HepG2 (cell line): ENCODE data around the gene RPL22L1. TPM values are rescaled to one million over a fixed set of nuclear protein-coding genes. Genes with fewer than 3 reads are reported as not detected.

Experiments used
- CREB1 ChIP-seq, 2 experiments: fragments of 450-650 bp in 1 of 2; IDR thresholded peaks; 2 replicates each; pipeline ENCODE4 v1.6.1; 2016 to 2017; ENCODE audit warnings: control low read depth in 1 of 2, mild to moderate bottlenecking in 1 of 2, missing compliant biosample characterization in 1 of 2, missing genetic modification characterization in 1 of 2
- DNMT1 ChIP-seq: sonication (generic); formaldehyde crosslinking; IDR thresholded peaks from 2 replicates; pipeline ENCODE4 v1.5.1; 2020; ENCODE audit warnings: mild to moderate bottlenecking, missing genetic modification reagents
- HNF4G ChIP-seq, 2 experiments: sonication (generic) in 1 of 2; formaldehyde crosslinking in 1 of 2; IDR thresholded peaks; 2 replicates each; pipeline versions ENCODE4 v1.4.0 to v1.6.1; 2011 to 2020; ENCODE audit warnings: borderline replicate concordance in 2 of 2, low read depth in 2 of 2, mild to moderate bottlenecking in 2 of 2, low read length in 1 of 2, missing genetic modification reagents in 1 of 2, moderate library complexity in 1 of 2
- IKZF5 ChIP-seq: IDR thresholded peaks from 2 replicates; pipeline ENCODE4 v1.6.1; 2018; ENCODE audit warnings: missing genetic modification reagents, mild to moderate bottlenecking, missing compliant biosample characterization
- KIAA2018 ChIP-seq: sonication (generic); formaldehyde crosslinking; IDR thresholded peaks from 2 replicates; pipeline ENCODE4 v1.5.0; 2020; ENCODE audit warnings: mild to moderate bottlenecking, missing genetic modification reagents, borderline replicate concordance
- MLX ChIP-seq: IDR thresholded peaks from 2 replicates; pipeline ENCODE4 v1.6.1; 2016
- MXI1 ChIP-seq: IDR thresholded peaks from 3 replicates; pipeline ENCODE4 v1.6.1; 2012; ENCODE audit warnings: low read depth, low read length, inconsistent platforms, borderline replicate concordance
- RNF2 ChIP-seq: fragments of 450-650 bp; conservative IDR thresholded peaks from 2 replicates; pipeline ENCODE4 v1.6.1; 2016; ENCODE audit warnings: low read depth
- SIN3A ChIP-seq: IDR thresholded peaks from 2 replicates; pipeline ENCODE4 v1.6.1; 2011; ENCODE audit warnings: low read depth, mild to moderate bottlenecking, control low read depth, low read length, borderline replicate concordance
- THAP7 ChIP-seq: sonication (generic); formaldehyde crosslinking; IDR thresholded peaks from 2 replicates; pipeline ENCODE4 v1.8.1; 2023; ENCODE audit warnings: mild to moderate bottlenecking, missing genetic modification reagents
- ZKSCAN8 ChIP-seq: IDR thresholded peaks from 2 replicates; pipeline ENCODE4 v1.6.1; 2016; ENCODE audit warnings: borderline replicate concordance, missing genetic modification reagents, missing compliant biosample characterization
- ZNF230 ChIP-seq: sonication (generic); formaldehyde crosslinking; IDR thresholded peaks from 2 replicates; pipeline ENCODE4 v1.4.0; 2020; ENCODE audit warnings: mild to moderate bottlenecking, missing genetic modification reagents
- ZNF3 ChIP-seq: IDR thresholded peaks from 2 replicates; pipeline ENCODE4 v1.7.0; 2017; ENCODE audit warnings: inconsistent platforms
- ZNF547 ChIP-seq: sonication (generic); formaldehyde crosslinking; IDR thresholded peaks from 2 replicates; pipeline ENCODE4 v1.5.1; 2020; ENCODE audit warnings: mild to moderate bottlenecking, missing genetic modification reagents
- ZSCAN20 ChIP-seq: sonication (generic); formaldehyde crosslinking; IDR thresholded peaks from 2 replicates; pipeline ENCODE4 v1.4.0; 2020; ENCODE audit warnings: missing genetic modification reagents, mild to moderate bottlenecking, borderline replicate concordance
- polyA plus RNA-seq, 8 experiments: library from polyadenylated mRNA; depleted of rRNA in 3 of 8; stranded (reverse) in 7 of 8; unstranded in 1 of 8; fragments of >200 nt; fragmentation: Illumina TruSeq in 4 of 8; extraction: Trizol in 4 of 8; gene quantifications; 2 replicates each; pipeline versions ENCODE4 v1.2.1 to v1.2.3, GENCODE V29; 2011 to 2016; ENCODE audit warnings: low read depth in 4 of 8, missing spikeins in 1 of 8, mixed read lengths in 1 of 8; ENCODE audit not compliant: insufficient read depth in 1 of 8
- total RNA-seq, 5 experiments: library from RNA; depleted of rRNA; stranded (reverse); fragments of >200 nt; fragmentation: Illumina TruSeq; extraction: Trizol; gene quantifications; 2 replicates each; pipeline ENCODE4 v1.2.3, GENCODE V29; 2016; ENCODE audit warnings: low read depth in 1 of 5

The RPL22L1 gene
- total and polyA plus RNA-seq, 2 of the 13 experiments (the other 11 are each of a cell fraction or from before 2014, with no cell fraction given), result 42.7 to 152 TPM

GRCh38 chr3:170908235-170909116 lies 38.5 kb upstream of the RPL22L1 start, which contains the start of gene EIF5A2 (continued):
- TF ChIP-seq KIAA2018 (CRISPR knock-in tag), result no peak; the same call in 1 of the 2 replicates
- TF ChIP-seq RNF2, result peak; percentile 69; the same call in 1 of the 2 replicates
- TF ChIP-seq ZSCAN20 (CRISPR knock-in tag), result no peak
- TF ChIP-seq CREB1 (IDR thresholded peaks at IDR 0.05), result 0 out of 2 replicates have a peak, but pooled peaks have one; percentile 37
- peak; percentile 67 for TF ChIP-seq CREB1 (CRISPR knock-in tag; IDR thresholded peaks at IDR 0.05)
- peak; percentile 94 for TF ChIP-seq MLX (CRISPR knock-in tag)
- no peak for TF ChIP-seq HNF4G (IDR thresholded peaks at IDR 0.05; ENCODE audit: borderline replicate concordance, low read depth, low read length)
- no peak for TF ChIP-seq HNF4G (CRISPR knock-in tag; IDR thresholded peaks at IDR 0.05; ENCODE audit: borderline replicate concordance, low read depth)
- TF ChIP-seq IKZF5, result peak; percentile 42; the same call in 1 of the 2 replicates
- 0 out of 2 replicates have a peak, but pooled peaks have one; percentile 37 for TF ChIP-seq DNMT1 (CRISPR knock-in tag)
- peak; percentile 61; the same call in 1 of the 2 replicates for TF ChIP-seq SIN3A
- TF ChIP-seq ZNF230 (CRISPR knock-in tag), result no peak
- peak; percentile 72; the same call in 1 of the 3 replicates for TF ChIP-seq MXI1
- 0 out of 2 replicates have a peak, but pooled peaks have one; percentile 25 for TF ChIP-seq ZNF3 (CRISPR knock-in tag)
- TF ChIP-seq THAP7 (CRISPR knock-in tag), result no peak
- TF ChIP-seq ZNF547 (CRISPR knock-in tag), result 0 out of 2 replicates have a peak, but pooled peaks have one; percentile 18
- TF ChIP-seq ZKSCAN8 (CRISPR knock-in tag), result no peak
